ENCODE results near the gene ATXN1.
"Not testable (repeated sequence)": the region's sequence is repeated elsewhere in the genome, so short reads cannot be mapped to it uniquely, and the experiment has no call there.

ATXN1 gene

DNA sequence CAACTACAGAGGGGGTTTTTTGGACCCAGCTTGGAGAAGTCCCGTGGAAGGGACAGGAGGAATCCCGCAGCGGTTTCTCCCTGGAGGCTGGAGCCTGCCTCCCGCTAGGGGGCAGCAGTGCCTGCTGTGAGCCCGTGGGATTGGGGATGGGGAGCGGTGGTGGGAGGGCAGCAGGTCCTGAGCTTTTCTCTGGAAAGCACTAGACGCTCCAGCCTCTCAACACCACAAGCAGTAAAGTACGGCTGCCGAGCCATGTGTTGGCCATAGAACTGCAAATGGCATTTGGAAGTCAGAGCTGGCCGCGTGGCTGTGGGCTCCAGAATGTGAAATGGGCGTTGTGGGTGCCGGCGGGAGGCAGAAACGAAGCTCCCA, 475.1 kb downstream of the ATXN1 start:
- DNase-seq, result peak; percentile 76

DNA sequence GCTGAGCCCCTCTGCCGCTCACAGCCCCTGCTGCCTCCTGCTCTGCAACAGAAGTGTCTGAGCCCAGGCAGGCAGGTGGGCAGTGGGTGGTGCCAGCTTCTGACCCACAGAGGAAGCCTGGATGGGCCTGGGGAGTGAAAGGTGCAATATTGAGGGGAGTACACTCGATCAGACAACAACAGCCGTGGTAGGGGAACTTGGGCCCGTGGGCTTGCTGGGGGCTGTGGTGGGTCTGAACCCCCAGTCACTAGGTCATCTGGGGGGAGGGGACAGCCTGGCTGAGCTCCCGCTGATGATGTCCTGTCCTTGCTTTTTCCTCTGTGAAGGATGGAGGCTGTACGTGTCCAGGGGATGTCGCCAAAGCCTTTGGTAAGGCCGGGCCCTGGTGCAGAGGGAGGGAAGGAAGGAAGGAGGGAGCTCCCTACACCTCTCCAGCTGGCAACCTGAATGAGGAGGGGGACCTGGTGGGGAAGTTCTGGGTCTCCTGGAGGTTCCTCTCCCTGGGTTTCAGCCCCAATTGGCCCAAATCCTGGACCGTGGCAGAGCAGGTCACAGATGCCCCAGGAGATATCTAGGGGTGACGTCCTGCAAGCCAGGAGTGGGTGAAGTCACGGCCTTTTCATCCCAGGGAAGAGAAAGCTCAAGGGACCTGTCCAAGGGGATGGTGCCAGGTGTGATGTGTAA, 475.7 kb downstream of the ATXN1 start:
- DNase-seq, result no peak

GRCh38 chr6:16284472-16284871, 476.8 kb downstream of the ATXN1 start:
- DNase-seq, result no peak

DNA sequence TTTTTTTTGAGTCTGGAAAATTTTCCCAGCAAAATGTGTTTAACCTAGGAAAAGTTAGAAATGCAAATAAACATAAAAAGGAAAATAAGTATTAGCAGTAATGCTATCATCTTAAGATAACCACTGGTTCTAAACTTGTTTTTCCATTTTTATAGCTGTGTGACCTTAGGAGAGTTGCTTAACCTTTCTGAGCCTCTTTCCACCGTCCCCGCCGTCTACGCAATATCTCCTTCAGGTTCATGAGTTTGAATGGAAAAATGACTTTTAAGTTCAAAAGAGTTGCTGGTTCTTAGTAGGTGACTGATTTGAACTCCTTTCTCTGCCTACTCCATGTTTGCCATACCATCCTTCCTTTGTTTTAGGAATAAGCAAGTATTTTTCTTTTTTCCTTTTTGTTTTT, 478.9 kb downstream of the ATXN1 start:
- DNase-seq, result no peak

GRCh38 chr6:16279243-16279642, 482.0 kb downstream of the ATXN1 start:
- no peak for DNase-seq

DNA sequence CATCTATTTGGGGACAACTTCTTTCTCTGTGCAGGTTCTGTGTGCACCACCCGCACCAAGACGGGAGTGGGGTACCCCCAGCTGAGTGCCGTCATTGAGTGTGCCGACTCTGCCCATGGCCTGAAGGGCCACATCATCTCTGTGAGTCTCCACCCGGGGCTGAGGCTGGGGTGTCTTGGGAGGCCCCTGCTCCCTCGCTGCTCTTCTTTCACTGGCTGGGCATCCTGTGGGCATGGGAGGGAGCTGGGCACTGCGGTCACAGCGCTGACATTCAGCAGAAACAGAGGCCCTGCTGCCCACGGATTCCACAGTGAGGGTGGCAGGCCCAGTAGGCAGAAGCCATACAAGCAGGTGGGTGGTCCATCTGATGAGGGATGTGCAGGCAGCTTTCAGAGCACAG, 482.5 kb downstream of the ATXN1 start:
- no peak for DNase-seq

- no peak for DNase-seq
Observed at GRCh38 chr6:16278048-16278724, 483.1 kb downstream of the ATXN1 start.

GRCh38 chr6:16277101-16277981, 483.9 kb downstream of the ATXN1 start:
- DNase-seq, result peak; percentile 87

- DNase-seq, result no peak
Observed at GRCh38 chr6:16274885-16275589, 486.2 kb downstream of the ATXN1 start.

DNA sequence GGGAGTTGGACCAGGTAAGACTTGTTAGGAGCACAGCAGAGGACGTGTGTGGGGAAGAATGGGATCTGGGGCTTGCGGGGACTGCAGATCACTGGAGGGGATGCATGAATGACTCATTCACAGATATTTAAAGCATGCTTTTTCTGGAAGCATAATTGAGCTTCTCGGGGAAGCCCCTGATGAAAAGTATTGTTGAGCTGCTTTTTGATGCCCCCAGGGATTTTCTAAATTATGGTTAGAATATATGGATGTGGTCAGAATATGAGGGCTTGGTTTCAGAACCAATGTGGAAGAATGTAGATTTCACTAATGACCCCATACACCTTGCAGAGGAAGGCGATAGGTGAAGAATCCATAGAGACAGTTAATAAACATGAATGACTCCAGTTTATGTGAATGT, 486.8 kb downstream of the ATXN1 start:
- DNase-seq, result no peak

DNA sequence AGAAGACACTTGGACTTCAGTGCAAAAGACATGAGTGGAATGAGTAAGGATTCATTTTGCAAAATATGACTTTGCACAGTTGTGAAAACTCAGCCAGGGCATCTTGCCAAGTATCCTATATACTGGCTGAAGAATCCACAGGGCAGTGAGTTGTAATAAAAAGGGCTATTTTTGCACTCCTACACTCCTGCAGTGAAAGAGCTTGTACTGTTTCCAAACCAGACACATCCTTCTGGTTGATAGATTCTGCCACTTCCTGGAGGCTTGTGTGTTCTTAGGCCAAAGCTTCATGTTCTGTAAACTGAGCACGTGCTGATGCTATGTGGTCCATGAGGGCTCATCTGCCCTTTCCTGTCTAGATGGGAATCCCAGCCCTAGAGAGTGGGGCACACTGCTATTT, 488.0 kb downstream of the ATXN1 start:
- peak; percentile 30 for DNase-seq

GRCh38 chr6:16272201-16272600, 489.1 kb downstream of the ATXN1 start:
- no peak for DNase-seq

DNA sequence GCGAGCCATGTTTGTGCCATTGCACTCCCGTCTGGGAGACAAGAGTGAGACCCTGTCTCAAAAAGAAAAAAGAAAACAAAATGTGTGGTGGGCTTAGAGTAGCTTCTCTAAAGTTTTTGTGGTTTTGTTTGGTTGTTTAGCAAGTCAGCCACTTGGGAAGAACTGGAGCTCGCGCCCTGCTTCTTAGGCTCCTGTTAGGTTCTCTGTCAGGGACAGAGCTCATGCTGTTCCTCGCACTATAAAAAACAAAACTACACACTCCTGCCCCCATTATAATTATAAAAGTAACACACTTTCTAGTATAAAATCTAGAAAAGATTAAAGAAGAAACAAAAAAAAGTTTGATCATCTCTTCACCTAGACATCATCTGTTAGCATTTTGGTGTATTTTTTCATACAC, 489.8 kb downstream of the ATXN1 start:
- DNase-seq, result no peak

DNA sequence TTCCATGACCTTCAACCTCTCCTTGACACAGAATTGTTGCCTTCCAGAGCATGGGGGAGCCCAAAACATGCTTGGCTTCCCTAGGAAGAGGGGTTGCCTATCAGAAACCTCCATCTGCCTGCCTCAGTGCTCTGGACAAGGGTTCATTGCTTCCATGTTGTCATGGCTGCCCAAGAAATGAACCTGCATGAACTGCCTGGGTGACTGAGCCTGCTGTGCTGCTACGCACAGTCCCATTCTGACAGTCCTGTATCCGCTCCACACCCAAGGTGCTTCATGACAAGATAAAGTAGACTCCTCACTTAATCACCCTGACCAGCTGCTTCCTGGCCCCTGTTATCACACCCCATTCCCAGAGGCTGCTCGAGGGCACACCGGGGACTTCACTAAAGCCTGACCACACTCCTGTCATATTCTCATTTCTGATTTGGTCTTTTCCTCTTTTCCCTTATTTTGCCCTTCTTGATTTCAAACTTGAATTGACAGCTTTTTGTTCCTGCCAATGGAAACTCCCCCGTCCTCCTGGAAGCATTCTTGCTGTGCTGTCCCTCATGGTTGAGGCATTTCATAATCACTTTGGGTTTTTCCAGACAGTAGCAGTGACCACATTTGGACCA, 491.0 kb downstream of the ATXN1 start:
- DNase-seq, result no peak

- DNase-seq, result not testable (repeated sequence)
Observed at GRCh38 chr6:16269442-16270070, 491.7 kb downstream of the ATXN1 start.

DNA sequence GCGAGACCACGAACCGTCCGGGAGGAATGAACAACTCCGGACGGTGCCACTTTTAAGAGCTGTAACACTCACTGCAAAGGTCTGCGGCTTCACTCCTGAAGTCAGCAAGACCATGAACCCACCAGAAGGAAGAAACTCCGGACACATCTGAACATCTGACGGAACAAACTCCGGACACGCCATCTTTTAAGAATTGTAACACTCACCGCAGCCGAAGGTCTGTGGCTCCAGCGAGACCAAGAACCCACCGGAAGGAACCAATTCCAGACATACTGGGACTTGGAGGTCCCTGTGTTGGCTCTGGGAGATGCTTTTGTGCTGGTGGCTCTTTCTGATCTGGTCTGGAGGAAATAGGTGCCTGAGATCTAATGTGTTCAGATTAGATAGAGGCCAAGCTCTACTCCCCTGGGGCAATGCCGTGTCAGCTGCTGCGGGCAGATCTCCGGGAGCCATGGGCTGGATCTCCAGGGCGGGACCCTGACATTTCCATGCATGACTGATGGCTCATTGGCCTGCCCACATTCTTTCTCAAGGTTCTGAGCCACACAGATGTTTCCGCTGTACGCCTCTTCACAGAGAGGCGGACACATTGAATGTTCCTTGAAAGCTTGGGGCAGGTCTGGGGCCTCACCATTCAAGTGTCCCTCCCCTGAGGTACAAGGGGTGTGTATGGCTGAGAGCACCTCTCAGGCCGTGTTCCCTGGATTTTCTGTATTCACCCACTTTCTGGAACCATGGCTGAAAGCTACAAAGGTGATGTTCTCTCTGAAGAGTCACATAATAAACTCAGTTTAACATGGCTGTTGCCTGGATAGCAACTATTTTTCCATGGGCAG, 493.6 kb downstream of the ATXN1 start:
- DNase-seq, result no peak

DNA sequence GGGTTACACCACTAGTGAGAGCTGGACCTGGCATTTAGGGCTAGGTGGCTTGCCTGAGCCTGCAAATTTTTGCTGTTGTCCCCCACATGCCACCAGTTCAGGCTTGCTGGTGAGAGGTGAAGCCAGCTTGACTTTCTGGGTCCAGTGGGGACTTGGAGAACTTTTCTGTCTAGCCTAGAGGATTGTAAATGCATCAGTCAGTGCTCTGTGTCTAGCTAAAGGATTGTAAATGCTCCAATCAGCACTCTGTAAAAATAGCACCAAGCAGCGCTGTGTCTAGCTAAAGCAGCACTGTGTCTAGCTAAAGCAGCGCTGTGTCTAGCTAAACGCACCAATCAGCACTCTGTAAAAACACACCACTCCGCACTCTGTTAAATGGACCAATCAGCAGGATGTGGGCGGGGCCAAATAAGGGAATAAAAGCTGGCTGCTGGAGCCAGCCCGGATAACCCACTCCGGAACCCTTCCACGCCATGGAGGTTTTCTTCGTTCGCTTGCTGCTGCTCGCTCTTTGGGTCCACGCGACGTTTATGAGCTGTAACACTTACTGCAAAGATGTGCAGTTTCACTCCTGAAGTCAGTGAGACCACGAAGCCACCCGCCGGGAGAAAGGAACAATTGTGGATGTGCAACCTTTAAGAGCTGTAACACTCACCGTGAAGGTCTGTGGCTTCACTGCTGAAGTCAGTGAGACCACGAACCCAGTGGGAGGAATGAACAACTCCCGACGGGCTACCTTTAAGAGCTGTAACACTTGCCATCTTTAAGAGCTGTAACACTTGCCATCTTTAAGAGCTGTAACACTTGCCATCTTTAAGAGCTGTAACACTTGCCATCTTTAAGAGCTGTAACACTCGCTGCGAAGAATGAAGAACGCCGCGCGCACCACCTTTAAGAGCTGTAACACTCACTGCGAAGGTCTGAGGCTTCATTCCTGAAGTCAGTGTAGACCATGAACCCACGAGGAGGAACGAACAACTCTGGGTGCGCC, 495.6 kb downstream of the ATXN1 start:
- no peak for DNase-seq

DNA sequence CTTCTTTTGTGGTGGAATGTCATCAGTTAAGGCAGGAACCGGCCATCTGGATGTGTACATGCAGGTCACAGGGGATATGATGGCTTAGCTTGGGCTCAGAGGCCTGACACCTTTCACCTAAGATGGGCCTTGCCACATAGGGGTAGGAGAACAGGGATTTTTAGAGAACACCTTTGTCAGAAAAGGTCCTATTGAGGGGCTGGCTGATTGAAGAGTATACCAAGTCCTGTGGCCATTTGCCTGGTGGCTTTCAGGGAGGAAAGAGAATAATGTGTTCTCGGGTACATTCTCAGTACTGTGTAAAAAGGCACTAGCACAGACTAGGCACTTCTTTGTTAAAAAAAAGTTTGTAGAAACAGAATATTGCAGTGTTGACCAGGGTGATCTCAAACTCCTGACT, 496.5 kb downstream of the ATXN1 start:
- DNase-seq, result no peak

DNA sequence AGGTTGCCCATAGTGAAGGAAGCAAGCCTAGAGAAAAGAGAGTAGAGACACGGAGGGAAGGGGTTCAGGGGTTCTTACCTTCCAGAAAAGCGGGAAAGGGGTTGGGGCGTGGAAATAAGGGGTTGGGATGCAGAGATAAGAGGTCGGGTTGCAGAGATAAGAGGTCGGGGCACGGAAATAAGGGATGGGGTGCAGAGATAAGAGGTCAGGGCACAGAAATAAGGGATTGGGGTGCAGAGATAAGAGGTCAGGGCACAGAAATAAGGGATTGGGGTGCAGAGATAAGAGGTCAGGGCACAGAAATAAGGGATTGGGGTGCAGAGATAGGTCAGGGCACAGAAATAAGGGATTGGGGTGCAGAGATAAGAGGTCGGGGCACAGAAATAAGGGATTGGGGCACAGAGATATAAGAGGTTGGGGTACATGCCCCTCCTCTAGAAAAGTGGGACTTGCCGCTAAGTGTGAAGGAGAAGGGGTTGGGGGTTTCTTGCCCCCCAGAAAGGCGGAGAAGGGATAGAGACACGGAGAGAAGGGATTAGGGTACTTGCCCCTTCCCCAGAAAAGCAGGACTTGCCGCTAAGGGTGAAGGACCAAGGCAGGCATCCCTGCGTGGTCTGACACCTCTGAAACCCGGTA, 497.7 kb downstream of the ATXN1 start:
- DNase-seq, result not testable (repeated sequence)

All from NCI-H69 (cell line).